HCT116 (cell line): ENCODE results near the gene RC3H2. TPM values are rescaled to one million over a fixed set of nuclear protein-coding genes. Genes with fewer than 3 reads are reported as not detected.

ENCODE experiments used
- ATAC-seq: fragments of 200-7000 bp; cut with Tn5 transposase; 2 replicates; pipeline ENCODE4 v1.9.1; 2020; ENCODE audit warnings: mild to moderate bottlenecking, moderate library complexity
- BruUV-seq: library from RNA; stranded (reverse); fragments of 400-500 nt; replicated peaks from 2 replicates; lab custom pipeline; 2021; lab: Mats Ljungman, UMichigan
- CTCF ChIA-PET: fragments of 300-600 bp; sonication (Branson Sonifier 250); formaldehyde crosslinking; loops from one replicate; lab custom pipeline; 2021; ENCODE audit warnings: antibody characterized with exemption; lab: Charles Lee
- POLR2A ChIA-PET: fragments of 300-600, 350-600 bp; sonication (Branson Sonifier 250); formaldehyde crosslinking; loops from one replicate; lab custom pipeline; 2021; ENCODE audit warnings: antibody characterized with exemption; lab: Charles Lee
- RAD21 ChIA-PET, 2 experiments: fragments of 300-600 bp; sonication (Branson Sonifier 250); formaldehyde crosslinking; loops; one replicate each; lab custom pipeline; 2023; ENCODE audit warnings: low total read pairs in 2 of 2; ENCODE audit not compliant: uncharacterized antibody in 2 of 2, unreplicated experiment in 2 of 2, low non-redundant PET in 1 of 2; lab: Charles Lee
- DNase-seq: peaks from one replicate; pipeline ENCODE4 v3.0.0-alpha.2; 2010; ENCODE audit warnings: low read depth, low spot score
- H2AFZ ChIP-seq: fragments of 200-600 bp; shearing (Covaris generic), sonication (generic); 2 replicates; pipeline ENCODE4 v1.6.1; 2017; ENCODE audit warnings: low read depth, mixed run types, mixed read lengths, antibody characterized with exemption, low read length; ENCODE audit not compliant: poor library complexity, severe bottlenecking
- H3K27ac ChIP-seq: 2 replicates; pipeline ENCODE4 v1.5.1; 2012; ENCODE audit warnings: low read depth, low read length
- H3K27me3 ChIP-seq: fragments of 200-600 bp; sonication (generic); 2 replicates; pipeline ENCODE4 v1.6.1; 2016; ENCODE audit warnings: mixed run types, low read length, mixed read lengths; ENCODE audit not compliant: insufficient read depth
- H3K36me3 ChIP-seq, 2 experiments: fragments of 200-500 bp in 1 of 2; fragments of 200-600 bp in 1 of 2; sonication (Bioruptor generic) in 1 of 2; sonication (generic) in 1 of 2; 2 replicates each; pipeline versions ENCODE4 v1.5.1 to v1.6.1; 2014 to 2016; ENCODE audit warnings: low read length in 2 of 2, inconsistent platforms in 1 of 2, mixed read lengths in 1 of 2, mixed run types in 1 of 2; ENCODE audit not compliant: insufficient read depth in 2 of 2, control insufficient read depth in 1 of 2
- H3K4me1 ChIP-seq, 2 experiments: fragments of 200-600 bp in 1 of 2; sonication (generic) in 1 of 2; 2 replicates each; pipeline versions ENCODE4 v1.5.1 to v1.6.1; 2012 to 2017; ENCODE audit warnings: low read length in 2 of 2, inconsistent platforms in 1 of 2, mild to moderate bottlenecking in 1 of 2, mixed read lengths in 1 of 2, mixed run types in 1 of 2, moderate library complexity in 1 of 2; ENCODE audit not compliant: insufficient read depth in 2 of 2, control insufficient read depth in 1 of 2
- H3K4me2 ChIP-seq: fragments of 200-600 bp; sonication (generic); 2 replicates; pipeline ENCODE4 v1.6.1; 2017; ENCODE audit warnings: mixed run types, low read length, mixed read lengths
- H3K4me3 ChIP-seq, 2 experiments: fragments of 200-600 bp in 1 of 2; sonication (generic) in 1 of 2; replicated peaks in 1 of 2; 2 replicates each; pipeline ENCODE4 v1.5.1; 2011 to 2016; ENCODE audit warnings: low read length in 2 of 2, control low read depth in 1 of 2, low read depth in 1 of 2, mild to moderate bottlenecking in 1 of 2, mixed read lengths in 1 of 2, mixed run types in 1 of 2
- H3K79me2 ChIP-seq: fragments of 200-600 bp; sonication (generic); 2 replicates; pipeline ENCODE4 v1.6.1; 2017; ENCODE audit warnings: mild to moderate bottlenecking, mixed run types, low read length, moderate library complexity, mixed read lengths; ENCODE audit not compliant: insufficient read depth
- H3K9ac ChIP-seq: fragments of 200-600 bp; sonication (generic); 2 replicates; pipeline ENCODE4 v1.6.1; 2016; ENCODE audit warnings: low read length, mixed read lengths
- H3K9me2 ChIP-seq: fragments of 200-600 bp; sonication (generic), shearing (Covaris generic); 2 replicates; pipeline ENCODE4 v1.6.1; 2017; ENCODE audit warnings: mixed run types, mild to moderate bottlenecking, moderate library complexity; ENCODE audit not compliant: insufficient read depth
- H3K9me3 ChIP-seq, 2 experiments: fragments of 200-500 bp in 1 of 2; fragments of 200-600 bp in 1 of 2; sonication (Bioruptor generic) in 1 of 2; sonication (generic) in 1 of 2; 2 replicates each; pipeline ENCODE4 v1.6.1; 2014 to 2017; ENCODE audit warnings: low read length in 2 of 2, mixed read lengths in 2 of 2, inconsistent platforms in 1 of 2, low read depth in 1 of 2, mild to moderate bottlenecking in 1 of 2, mixed run types in 1 of 2, moderate library complexity in 1 of 2; ENCODE audit not compliant: control insufficient read depth in 1 of 2, insufficient read depth in 1 of 2
- H4K20me1 ChIP-seq: fragments of 200-600 bp; sonication (generic), shearing (Covaris generic); 2 replicates; pipeline ENCODE4 v1.6.1; 2017; ENCODE audit warnings: mixed run types, mild to moderate bottlenecking, moderate library complexity; ENCODE audit not compliant: insufficient read depth
- CBX3 ChIP-seq: IDR thresholded peaks from 2 replicates; pipeline ENCODE4 v1.6.1; 2012; ENCODE audit warnings: low read depth
- CEBPB ChIP-seq: IDR thresholded peaks from 2 replicates; pipeline ENCODE4 v1.6.1; 2012; ENCODE audit warnings: low read depth
- EGR1 ChIP-seq: IDR thresholded peaks from 2 replicates; pipeline ENCODE4 v1.6.1; 2012; ENCODE audit warnings: low read depth
- JUND ChIP-seq: IDR thresholded peaks from 2 replicates; pipeline ENCODE4 v1.6.1; 2012
- POLR2AphosphoS5 ChIP-seq: IDR thresholded peaks from 2 replicates; pipeline ENCODE4 v1.6.1; 2011; ENCODE audit warnings: mild to moderate bottlenecking, low read depth, low read length, moderate library complexity
- RAD21 ChIP-seq: IDR thresholded peaks from 2 replicates; pipeline ENCODE4 v1.6.1; 2012; ENCODE audit warnings: low read depth, mild to moderate bottlenecking
- SIN3A ChIP-seq: IDR thresholded peaks from 2 replicates; pipeline ENCODE4 v1.6.1; 2012; ENCODE audit warnings: low read depth
- SRF ChIP-seq: IDR thresholded peaks from 2 replicates; pipeline ENCODE4 v1.6.1; 2012; ENCODE audit warnings: low read depth
- TCF7L2 ChIP-seq: IDR thresholded peaks from 2 replicates; pipeline ENCODE4 v1.7.0; 2011; ENCODE audit warnings: borderline replicate concordance, inconsistent platforms; ENCODE audit not compliant: insufficient read depth, insufficient read length; ENCODE audit errors: extremely low read depth
- ZFX ChIP-seq: fragments of 450-650 bp; IDR thresholded peaks from 2 replicates; pipeline ENCODE4 v1.6.1; 2017
- intact Hi-C: fragments of 100-400 bp; cut with micrococcal nuclease; formaldehyde crosslinking; loops from 2 replicates; pipeline ENCODE4 v1.10.0; 2022
- total RNA-seq: library from RNA; stranded (reverse); gene quantifications from one replicate; pipeline ENCODE4 v1.2.1, GENCODE V29; 2021; ENCODE audit not compliant: unreplicated experiment
- TF ChIP-seq, protein P1 (sequence below): IDR thresholded peaks from 2 replicates; pipeline ENCODE4 v1.6.1; 2012

RC3H2 gene
- total RNA-seq, 1 experiment from 2014 or later = 53.8 TPM

DNA sequence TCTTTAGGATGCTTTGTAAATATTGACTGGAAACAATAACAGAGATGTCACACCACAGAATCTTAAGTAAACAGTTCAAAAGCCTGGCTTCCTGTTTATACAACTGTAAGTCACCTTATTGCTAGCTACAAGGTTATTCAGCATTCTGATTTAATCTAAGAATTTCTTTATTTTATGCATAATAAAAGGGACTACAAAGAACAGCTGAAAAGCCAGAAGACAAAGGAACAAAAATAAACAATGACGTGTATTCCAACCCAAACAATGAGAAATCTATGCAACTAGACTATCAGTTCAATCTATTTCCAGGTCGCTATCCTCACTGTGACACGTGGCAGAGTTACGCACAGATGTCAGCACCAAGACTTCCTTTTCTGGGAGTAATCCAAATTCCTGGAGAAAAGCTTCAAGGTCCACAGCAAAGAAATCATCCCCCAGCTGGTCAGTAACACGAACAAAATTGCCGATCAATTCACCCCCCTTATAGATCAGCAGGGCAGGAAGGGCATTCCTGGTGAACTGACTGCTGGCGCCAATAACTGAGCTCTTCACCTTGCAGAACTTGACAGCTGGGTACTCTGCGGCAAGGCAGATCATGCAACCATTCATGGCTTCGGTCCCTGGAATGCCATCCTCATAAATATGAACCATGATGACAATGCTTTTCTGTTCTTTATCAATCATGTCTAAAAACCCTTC is 85.2 kb downstream of the RC3H2 start (continued):
- no peak for TF ChIP-seq CEBPB

DNA sequence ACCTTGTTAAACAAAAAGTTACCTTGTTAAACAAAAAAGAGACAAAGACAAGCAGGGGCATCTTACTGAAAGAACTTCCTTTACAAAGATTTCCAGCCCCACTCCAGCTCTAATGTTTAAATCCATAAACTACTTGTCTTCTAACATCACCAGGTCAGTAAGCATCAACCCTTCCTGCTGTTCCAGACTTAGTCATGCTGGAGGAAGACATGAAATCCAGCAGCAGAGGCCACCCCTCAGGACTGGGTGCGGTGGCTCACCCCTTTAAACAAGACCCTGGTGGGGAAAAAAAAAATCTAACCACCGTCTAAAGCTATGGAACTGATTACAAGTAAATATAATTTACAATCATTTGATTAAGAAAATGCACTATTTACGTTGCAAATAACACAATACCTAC is 85.8 kb downstream of the RC3H2 start:
- no peak for DNase-seq
- no peak overlapping the region for H3K4me2 ChIP-seq
- no peak overlapping the region for H3K9ac ChIP-seq
- H3K27me3 ChIP-seq = no peaks in the 10 kb centered on the region
- H2AFZ ChIP-seq = no peak overlapping the region
- peaks cover 4 to 10% of the 10 kb centered on the region in 2 experiments; a peak in 3 of 4 replicates for H3K4me1 ChIP-seq
- H3K4me3 ChIP-seq = no peak overlapping the region
- no peaks in the 10 kb centered on the region for H3K9me3 ChIP-seq
- POLR2A ChIA-PET = no interaction called here
- BruUV-seq = no TSS peak
- intact Hi-C loops = no loop called here
- no peaks in the 10 kb centered on the region for H4K20me1 ChIP-seq
- peaks cover 10 to 13% of the 10 kb centered on the region in 2 experiments; a peak in 3 of 4 replicates for H3K36me3 ChIP-seq
- RAD21 ChIA-PET = no interaction called here
- no peak overlapping the region for H3K27ac ChIP-seq
- peaks cover 4% of the 10 kb centered on the region; the same call in 1 of the 2 replicates for H3K79me2 ChIP-seq
- no peak for TF ChIP-seq TCF7L2
- TF ChIP-seq, all 23 proteins: peak for 0
- H3K9me2 ChIP-seq = no peaks in the 10 kb centered on the region
- no peak for ATAC-seq
- CTCF ChIA-PET = interaction anchor here (0.5 to 2.5 kb wide), 3 partner anchors 9 to 355 kb away, joined by 3 to 7 read pairs (median 5); partner anchors contain the start of gene PDCL

DNA sequence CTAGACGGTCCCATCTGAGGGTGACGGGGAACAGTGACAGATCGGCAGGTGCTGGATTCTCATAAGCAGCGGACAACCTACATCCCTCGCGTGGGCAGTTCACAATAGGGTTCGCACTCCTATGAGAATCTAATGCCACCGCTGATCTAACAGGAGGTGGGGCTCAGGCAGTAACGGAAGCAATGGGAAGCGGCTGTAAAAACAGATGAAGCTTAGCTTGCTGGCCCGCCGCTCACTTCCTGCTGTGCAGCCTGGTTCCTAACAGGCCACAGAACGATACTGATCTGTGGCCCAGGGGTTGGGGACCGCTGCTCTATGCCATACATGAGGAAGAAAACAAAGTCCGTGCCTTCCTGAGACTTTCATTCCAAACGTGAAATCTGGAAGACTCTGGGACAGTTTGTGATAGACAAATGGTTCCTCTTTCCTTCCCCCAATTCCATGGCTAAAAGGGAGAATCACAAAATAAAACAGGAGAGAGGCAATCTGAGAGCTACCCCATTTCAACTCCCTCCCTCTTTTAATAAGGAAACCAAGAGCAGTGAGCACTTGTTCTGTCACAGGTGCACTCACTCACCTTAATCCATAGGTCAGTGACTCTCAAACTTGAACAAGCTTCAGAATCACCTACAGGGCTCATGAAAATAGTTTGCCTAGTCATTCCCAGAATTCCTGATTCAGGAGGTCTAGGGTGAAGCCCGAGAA is 88.8 kb downstream of the RC3H2 start:
- no peaks in the 10 kb centered on the region for H4K20me1 ChIP-seq
- no peak overlapping the region for H3K4me3 ChIP-seq
- H3K9me2 ChIP-seq = no peaks in the 10 kb centered on the region
- BruUV-seq = no TSS peak
- TF ChIP-seq POLR2AphosphoS5 (no peak), SRF (no peak), TCF7L2 (no peak), JUND (no peak), EGR1 (no peak), RAD21 (no peak), ZFX (no peak), CBX3 (no peak), SIN3A (no peak)
- TF ChIP-seq, protein P1, sequence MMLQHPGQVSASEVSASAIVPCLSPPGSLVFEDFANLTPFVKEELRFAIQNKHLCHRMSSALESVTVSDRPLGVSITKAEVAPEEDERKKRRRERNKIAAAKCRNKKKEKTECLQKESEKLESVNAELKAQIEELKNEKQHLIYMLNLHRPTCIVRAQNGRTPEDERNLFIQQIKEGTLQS = no peak
- peaks cover 0 to 5% of the 10 kb centered on the region in 2 experiments; a peak in 2 of 4 replicates for H3K36me3 ChIP-seq
- ChIA-PET POLR2A (interaction anchor here (1.7 kb wide), 1 partner anchor 12 kb away, joined by 5 read pairs; the partner anchor contains the start of gene PDCL), RAD21 (no interaction called here), CTCF (no interaction called here)
- DNase-seq = no peak
- H3K27ac ChIP-seq = no peak overlapping the region
- no peaks in the 10 kb centered on the region for H3K27me3 ChIP-seq
- no peak overlapping the region for H2AFZ ChIP-seq
- peaks cover 4 to 10% of the 10 kb centered on the region in 2 experiments; a peak in 3 of 4 replicates for H3K4me1 ChIP-seq
- intact Hi-C loops = no loop called here
- no peak overlapping the region for H3K9ac ChIP-seq
- no peaks in the 10 kb centered on the region for H3K79me2 ChIP-seq
- ATAC-seq = no peak
- H3K4me2 ChIP-seq = no peak overlapping the region
- no peaks in the 10 kb centered on the region for H3K9me3 ChIP-seq
